Vagina (tissue), 2 donors: ENCODE results near the gene NXF1.

Experiments used
- CTCF ChIP-seq, 3 experiments: fragments of 450-650 bp in 2 of 3; fragments of 200-600 bp in 1 of 3; sonication (generic) in 1 of 3; IDR thresholded peaks; one replicate each; pipeline ENCODE4 v1.5.1; 2017 to 2019; ENCODE audit warnings: antibody characterized with exemption in 3 of 3, mild to moderate bottlenecking in 2 of 3, moderate library complexity in 2 of 3
- POLR2A ChIP-seq, 2 donors: fragments of 450-650 bp; IDR thresholded peaks; one replicate each; pipeline ENCODE4 v1.6.1; 2017; ENCODE audit warnings: antibody characterized with exemption in 2 of 2, mild to moderate bottlenecking in 2 of 2, moderate library complexity in 2 of 2
- POLR2AphosphoS5 ChIP-seq, 2 donors: sonication (generic); formaldehyde crosslinking; IDR thresholded peaks; one replicate each; pipeline ENCODE4 v1.9.0; 2017; ENCODE audit warnings: antibody characterized with exemption in 2 of 2, mild to moderate bottlenecking in 2 of 2, low read depth in 1 of 2; ENCODE audit not compliant: insufficient read depth in 1 of 2

GRCh38 chr11:62788991-62789390 is 16.2 kb downstream of the NXF1 start:
- TF ChIP-seq CTCF (IDR thresholded peaks at IDR 0.05) (no peak), POLR2AphosphoS5 (IDR thresholded peaks at IDR 0.05; ENCODE audit: insufficient read depth in 1 of 2, low read depth in 1 of 2) (no peak), POLR2A (IDR thresholded peaks at IDR 0.05) (no peak)
